GM12892 (cell line): Measurements from ENCODE around the gene RUVBL2.

ENCODE experiments used
- POLR2A ChIP-seq: IDR thresholded peaks from 2 replicates; pipeline ENCODE4 v1.6.1; 2011; ENCODE audit warnings: low read depth, low read length, control low read depth
- POLR2AphosphoS5 ChIP-seq: IDR thresholded peaks from 2 replicates; pipeline ENCODE4 v1.6.1; 2011; ENCODE audit warnings: low read depth, low read length, control low read depth
- TAF1 ChIP-seq: IDR thresholded peaks from 2 replicates; pipeline ENCODE4 v1.6.1; 2011; ENCODE audit warnings: low read depth, mild to moderate bottlenecking, control low read depth, low read length, borderline replicate concordance

- TF ChIP-seq POLR2AphosphoS5, result no peak
- no peak for TF ChIP-seq POLR2A
- no peak for TF ChIP-seq TAF1
Measured at GRCh38 chr19:48961673-48962028, 32.0 kb upstream of the RUVBL2 start.
